Measurements from ENCODE around the gene ICOS.
"Not testable (repeated sequence)": the region's sequence is repeated elsewhere in the genome, so short reads cannot be mapped to it uniquely, and the experiment has no call there.

ICOS gene

GRCh38 chr2:203983064-203983715 lies 46.6 kb downstream of the ICOS start:
- DNase-seq: no peak

GRCh38 chr2:203985978-203986377 lies 49.4 kb downstream of the ICOS start:
- DNase-seq: not testable (repeated sequence)

DNA sequence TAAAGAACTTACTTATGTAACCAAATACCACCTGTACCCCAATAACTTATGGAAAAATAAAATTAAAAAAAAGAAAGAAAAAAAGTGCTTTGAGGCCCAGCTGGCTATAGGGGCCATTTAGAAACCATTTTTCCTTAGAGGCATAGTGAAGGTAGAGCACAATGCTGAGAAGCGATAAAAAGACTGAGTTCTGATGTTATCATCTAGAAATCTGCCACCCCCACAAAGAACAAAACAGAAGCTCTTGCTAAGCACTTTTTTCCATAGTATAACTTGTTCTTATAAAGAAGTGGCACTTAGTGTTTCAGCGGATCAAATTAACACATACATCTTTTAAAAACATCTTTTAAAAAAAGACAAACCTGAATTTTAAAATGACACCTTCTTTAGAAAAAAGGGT lies 51.4 kb downstream of the ICOS start:
- DNase-seq: no peak

GRCh38 chr2:203988500-203989260 lies 52.1 kb downstream of the ICOS start:
- no peak for DNase-seq

DNA sequence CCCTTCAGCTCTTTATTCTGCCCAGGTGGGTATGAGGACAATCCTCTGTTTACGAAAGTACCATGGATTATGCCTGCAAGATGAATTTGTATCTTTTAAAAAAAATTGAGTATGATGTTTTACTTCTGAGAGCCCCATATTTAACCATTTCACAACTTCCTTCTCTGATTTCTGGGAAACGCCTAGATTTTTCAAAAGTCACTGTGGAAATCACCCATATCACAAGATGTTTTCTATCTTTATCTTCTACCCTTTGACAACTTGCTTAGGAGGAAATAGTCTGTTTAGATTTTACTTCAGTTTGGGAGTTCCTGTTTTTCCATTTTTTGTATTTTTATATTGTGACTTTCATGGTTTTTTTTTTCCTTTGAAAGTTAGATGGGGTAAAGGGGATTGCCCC lies 53.0 kb downstream of the ICOS start:
- DNase-seq: no peak

DNA sequence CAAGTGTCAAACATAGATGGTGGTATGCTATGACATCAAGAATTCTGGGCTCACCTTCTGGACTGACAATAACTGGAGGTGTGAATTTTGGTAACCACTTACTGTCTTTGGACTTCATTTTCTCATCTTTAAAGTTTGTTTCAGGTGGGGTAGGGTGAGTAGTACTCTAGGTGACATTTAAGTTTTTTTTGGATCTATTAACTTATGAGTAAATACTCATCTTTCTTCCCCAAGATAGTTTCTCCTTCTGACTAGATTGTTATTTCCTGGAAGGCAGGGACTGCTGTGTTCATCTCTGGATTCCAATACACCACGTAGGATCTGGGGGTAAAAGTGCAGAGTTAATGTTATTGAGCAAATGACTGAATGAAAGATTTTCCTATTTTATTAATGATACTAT lies 55.9 kb downstream of the ICOS start:
- no peak for DNase-seq

DNA sequence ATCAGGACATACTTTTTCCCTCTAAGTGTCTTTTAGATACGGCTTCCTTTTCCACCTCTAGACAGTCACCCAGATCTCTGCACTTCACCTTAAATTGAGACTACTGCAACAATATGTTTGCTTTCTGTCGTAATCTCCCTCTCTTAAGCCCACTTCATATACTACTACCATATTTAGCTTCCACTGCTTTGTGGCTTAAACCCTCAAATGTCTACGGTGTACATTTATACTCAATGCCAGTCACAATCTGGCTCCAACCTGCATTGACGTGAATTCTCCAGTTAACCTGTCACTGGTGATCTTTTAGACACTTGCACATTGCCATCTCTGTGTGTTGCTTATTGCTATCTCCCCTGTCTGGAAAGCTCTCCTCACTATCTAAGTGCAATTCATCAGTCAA lies 56.4 kb downstream of the ICOS start:
- no peak for DNase-seq

DNA sequence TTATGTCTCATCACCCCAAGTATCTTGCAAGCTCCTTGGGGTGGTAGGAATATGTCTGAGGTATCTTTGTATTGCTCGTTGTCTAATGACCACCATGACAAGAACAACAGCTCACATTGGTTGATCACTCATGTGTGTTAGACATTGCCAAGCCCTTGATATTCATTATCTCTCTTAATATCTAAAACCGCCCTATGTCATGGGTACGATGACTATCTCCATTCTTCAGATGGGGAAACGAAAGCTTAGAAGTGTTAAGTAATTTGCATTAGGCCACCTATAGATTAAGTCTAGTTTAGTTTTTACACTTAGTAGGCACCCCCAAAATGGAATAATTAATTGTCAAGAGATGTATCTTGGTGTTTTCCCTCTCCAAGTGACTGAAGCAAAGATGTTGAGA lies 57.0 kb downstream of the ICOS start:
- no peak for DNase-seq

DNA sequence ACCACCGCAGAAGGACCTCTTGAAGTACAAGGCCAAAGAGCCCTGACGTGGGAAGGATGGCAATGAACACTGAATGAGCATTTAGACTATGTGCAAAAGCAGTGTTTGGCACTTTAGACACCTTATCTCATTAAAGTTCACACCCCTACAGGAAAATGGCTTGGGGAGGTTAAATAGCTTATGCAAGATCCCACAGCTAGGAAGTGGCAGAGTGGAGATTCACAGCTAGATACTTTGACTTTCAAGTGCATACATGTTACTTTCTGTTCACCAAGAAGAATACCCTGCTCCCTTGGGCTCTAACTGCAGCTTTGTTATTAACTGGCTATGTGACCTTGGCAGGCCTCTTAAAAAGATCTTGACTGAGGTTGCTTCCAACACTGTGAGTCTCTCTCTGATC lies 58.2 kb downstream of the ICOS start:
- no peak for DNase-seq

DNA sequence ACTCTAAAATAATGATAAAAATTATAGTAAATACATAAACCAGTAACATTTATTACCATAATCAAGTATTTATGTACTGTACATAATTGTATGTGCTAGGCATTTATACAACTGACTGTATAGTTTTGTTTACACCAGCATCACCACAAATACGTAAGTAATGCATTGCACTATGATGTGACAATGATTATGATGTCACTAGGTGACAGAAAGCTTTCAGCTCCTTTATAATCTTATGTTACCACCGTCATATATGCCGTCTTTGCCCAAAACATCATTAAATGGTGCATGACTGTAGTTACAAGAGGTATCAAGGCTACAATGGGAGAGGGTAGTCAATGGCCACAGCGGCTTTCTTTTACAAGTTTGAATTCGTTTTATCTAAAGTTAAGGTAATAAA lies 60.1 kb downstream of the ICOS start:
- no peak for DNase-seq

DNA sequence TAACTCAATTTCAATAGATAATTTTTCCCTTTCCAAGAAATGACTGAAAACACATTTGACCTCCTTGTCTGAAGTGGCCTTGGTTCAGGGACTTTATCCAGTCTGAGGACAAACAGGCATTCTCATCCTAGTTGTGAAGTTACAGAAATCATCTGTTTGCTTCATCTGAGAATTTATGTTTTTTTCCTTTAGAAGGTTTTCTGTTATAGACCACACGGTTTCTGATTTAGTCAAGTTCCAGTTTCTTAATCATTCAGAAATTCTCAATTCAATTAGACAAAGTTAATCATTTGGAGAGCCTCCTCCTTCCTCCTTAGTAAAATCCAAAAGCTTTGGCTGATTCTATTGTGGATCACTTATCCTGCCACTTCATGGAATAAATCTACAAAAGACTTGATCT lies 60.9 kb downstream of the ICOS start:
- DNase-seq: no peak

DNA sequence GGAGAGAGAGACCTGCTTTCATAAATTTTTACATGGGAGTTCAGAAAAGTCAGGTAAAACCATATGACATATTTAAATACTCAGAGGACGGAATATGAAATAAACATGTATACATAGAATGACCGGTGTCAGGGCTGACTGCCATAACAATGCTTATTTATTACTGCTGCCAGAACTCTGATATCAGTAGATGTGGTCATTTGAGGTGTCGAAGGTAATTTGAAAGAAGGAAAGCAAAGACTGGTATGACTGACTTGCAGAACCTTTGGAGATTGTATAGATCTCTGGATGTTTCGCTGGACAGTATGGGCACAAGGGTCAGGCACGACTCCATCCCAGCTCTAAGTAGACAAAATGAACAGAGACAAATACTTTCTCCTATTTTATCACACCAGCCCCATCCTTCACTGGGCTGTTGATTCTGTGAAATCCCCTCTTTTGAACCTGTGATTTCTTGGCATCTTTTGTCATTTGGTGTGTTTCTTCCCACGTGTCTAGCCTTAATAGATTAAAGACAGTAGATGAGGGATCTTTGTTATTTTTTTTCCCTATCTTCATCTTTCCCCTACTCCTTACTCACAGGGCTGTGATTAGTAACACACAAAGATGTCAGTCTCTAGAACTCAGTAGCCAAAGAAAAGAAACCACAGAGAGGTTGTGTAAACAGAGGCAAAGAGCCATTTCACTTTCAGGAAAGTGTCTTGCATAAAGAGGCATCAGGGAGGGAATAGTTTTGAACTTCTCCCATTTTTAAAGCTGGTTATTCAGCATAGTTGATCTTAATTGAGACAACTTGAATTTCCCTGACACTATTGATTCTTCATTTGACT lies 61.6 kb downstream of the ICOS start:
- no peak for DNase-seq

DNA sequence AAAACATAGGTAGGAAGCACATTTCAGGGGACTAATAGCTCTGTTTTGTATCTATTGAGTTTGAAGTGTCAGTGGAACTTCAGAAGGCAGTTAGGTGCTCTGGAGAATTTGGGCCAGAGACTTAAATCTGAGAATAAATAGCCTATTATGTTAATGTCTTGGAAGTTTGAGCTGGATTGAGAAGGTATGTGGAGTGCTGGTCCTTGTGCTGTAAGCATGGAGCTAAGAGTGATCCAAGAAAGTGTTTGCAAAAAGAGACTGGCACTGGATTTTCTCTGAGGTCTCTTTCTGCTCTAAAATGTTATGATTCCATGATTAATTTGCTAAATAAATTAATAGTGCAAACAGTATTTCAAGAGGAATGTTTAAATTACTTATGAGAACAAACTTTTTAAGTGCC lies 63.3 kb downstream of the ICOS start:
- no peak for DNase-seq

DNA sequence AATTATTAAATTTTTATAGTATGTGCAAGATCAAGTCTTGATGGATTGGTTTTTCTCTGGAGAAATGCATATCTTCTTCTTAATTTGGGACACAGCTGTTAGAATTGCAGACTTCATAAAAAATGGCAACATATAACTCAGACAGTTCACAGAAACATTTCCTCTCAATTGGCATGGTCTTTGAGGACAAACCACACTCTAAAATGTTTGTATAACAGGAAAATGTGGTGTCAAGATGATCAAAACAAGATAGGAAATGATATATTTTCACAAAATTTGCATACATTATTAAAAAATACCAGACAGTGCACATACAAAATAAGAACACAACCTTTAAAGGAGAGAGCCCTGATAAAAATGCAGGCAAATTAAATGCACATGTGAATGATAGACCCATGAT lies 63.9 kb downstream of the ICOS start:
- no peak for DNase-seq

GRCh38 chr2:204003276-204003990 lies 66.9 kb downstream of the ICOS start:
- DNase-seq: no peak

DNA sequence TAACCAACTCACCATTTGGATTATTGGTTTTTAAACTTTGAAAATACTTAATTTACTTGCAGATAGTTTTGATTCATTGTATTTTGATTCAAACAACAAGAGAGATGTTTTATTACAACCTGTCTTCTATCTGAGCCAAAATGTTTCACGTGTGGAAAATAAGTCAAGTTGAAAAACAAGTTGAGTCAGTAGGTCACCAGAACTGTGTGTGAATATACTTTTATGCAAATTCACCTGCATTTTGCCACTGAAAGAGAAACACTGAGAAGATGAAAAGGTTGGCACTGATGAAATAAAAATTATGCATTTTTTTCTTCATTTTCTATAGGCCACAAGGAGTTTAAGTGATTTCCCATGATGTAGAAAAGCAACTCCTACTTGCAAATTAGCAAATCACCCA lies 68.3 kb downstream of the ICOS start:
- no peak for DNase-seq

- DNase-seq: no peak
Measured at GRCh38 chr2:204005940-204006721, 69.6 kb downstream of the ICOS start.

DNA sequence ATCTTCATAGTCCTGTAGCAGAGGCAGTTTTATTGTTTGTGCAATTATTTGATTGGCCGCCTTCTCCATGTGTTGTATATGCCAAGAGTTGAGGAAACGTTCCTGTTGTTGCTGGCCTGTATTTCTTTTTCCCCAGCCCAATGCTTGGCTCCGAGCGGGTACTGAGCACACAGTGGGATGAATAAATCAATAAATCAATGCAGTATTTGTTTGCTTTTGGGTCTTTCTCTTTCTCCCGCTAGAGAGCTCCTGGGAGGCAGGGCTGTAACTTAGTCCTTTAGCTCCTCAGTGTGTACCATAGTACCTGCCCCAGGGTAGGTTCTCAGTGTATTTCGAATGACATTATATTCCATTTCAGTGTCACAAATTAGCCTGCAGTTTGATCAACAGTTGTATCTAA lies 71.8 kb downstream of the ICOS start:
- no peak for DNase-seq

DNA sequence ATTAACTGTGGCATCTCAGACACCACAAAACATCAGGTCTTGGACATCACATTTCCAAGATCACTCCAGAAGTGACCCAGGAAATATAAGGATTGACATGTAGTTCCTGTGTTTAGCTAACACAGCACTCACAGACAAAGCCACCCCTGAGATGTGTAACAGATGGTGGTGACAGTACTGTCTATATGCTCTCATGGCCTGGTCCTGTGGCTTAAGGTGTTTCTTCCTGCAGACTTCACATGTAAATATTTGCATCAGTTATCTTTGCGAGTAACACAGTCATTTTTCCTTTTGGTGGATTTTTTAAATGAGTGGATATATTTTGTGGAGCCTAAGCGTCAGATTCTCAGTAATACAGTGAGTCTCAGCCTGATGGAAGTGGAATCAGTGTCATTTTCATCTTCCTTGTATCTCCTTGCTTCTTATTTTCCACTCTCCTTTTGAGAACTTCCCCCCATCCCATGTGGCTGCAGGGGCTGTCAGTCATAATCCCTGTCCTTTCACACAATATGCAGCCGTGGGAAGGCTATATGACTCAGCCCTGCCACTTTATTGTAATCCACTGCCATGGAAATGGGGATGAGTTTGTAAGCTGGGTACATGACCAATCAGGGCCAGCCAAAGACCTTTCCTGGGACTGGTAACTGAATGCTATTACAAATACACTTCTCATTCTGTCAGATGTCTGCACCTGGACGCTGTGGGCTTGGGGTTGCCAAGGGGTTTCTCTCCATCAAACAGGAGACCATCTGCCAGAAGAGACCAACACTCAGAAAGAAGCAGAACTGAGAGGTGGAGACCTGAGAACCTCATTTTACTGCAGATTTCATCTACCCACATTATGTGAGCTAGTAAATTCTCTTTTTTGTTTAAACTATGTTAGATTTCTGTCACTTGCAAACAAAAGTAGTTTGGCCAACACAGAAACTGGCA lies 74.3 kb downstream of the ICOS start:
- DNase-seq: no peak
